H1 (cell line): ENCODE results near the gene UGT3A1. TPM values are rescaled to one million over a fixed set of nuclear protein-coding genes. Genes with fewer than 3 reads are reported as not detected.

ENCODE experiments used
- CTCF ChIA-PET: fragments of 300-600 bp; sonication (Branson Sonifier 250); formaldehyde crosslinking; loops from one replicate; lab custom pipeline; 2021; ENCODE audit not compliant: partially characterized antibody; lab: Charles Lee
- POLR2A ChIA-PET: fragments of 300-600 bp; sonication (Branson Sonifier 250); formaldehyde crosslinking; loops from one replicate; lab custom pipeline; 2021; ENCODE audit warnings: inconsistent platforms; ENCODE audit not compliant: partially characterized antibody; lab: Charles Lee
- DNase-seq, 2 experiments: peaks; one replicate each; pipeline versions ENCODE4 v3.0.0 to v3.0.0-alpha.2; 2010 to 2022; ENCODE audit warnings: low spot score in 2 of 2, low read depth in 1 of 2, mixed read lengths in 1 of 2
- FAIRE-seq: peaks from 2 replicates; lab custom pipeline; 2011; peaks lifted over from hg19 to GRCh38; lab: Jason Lieb, UNC
- H2AFZ ChIP-seq: 2 replicates; pipeline ENCODE4 v1.8.1; 2012; ENCODE audit warnings: low read length, inconsistent platforms
- H2AK5ac ChIP-seq: 2 replicates; pipeline ENCODE4 v1.6.1; 2013; ENCODE audit warnings: low read depth, low read length
- H2BK120ac ChIP-seq: replicated peaks from 2 replicates; pipeline ENCODE3; 2013; ENCODE audit warnings: low read depth, low read length, inconsistent platforms
- H2BK12ac ChIP-seq: 2 replicates; pipeline ENCODE4 v1.6.1; 2013; ENCODE audit warnings: low read depth, low read length
- H2BK15ac ChIP-seq: 2 replicates; pipeline ENCODE4 v1.6.1; 2013; ENCODE audit warnings: low read length
- H2BK20ac ChIP-seq: 2 replicates; pipeline ENCODE4 v1.6.1; 2013; ENCODE audit warnings: low read length
- H2BK5ac ChIP-seq: 2 replicates; pipeline ENCODE4 v1.6.1; 2013; ENCODE audit warnings: low read depth, low read length
- H3K14ac ChIP-seq: 2 replicates; pipeline ENCODE4 v1.6.1; 2013; ENCODE audit warnings: inconsistent platforms; ENCODE audit not compliant: insufficient read length
- H3K18ac ChIP-seq: 2 replicates; pipeline ENCODE4 v1.6.1; 2013; ENCODE audit warnings: low read length; ENCODE audit errors: extremely low read depth
- H3K23ac ChIP-seq: 2 replicates; pipeline ENCODE4 v1.6.1; 2013; ENCODE audit warnings: inconsistent platforms; ENCODE audit not compliant: insufficient read length
- H3K23me2 ChIP-seq: 2 replicates; pipeline ENCODE4 v1.6.1; 2013; ENCODE audit warnings: low read depth, low read length
- H3K27ac ChIP-seq: 2 replicates; pipeline ENCODE4 v1.6.1; 2011; ENCODE audit warnings: low read depth, low read length, inconsistent platforms
- H3K27me3 ChIP-seq, 4 experiments: replicated peaks in 1 of 4; 1 replicate in 1 of 4; 2 replicates in 3 of 4; pipeline versions ENCODE4 v1.6.1 to v1.8.1; 2011 to 2013; ENCODE audit warnings: low read length in 3 of 4, mild to moderate bottlenecking in 3 of 4, inconsistent platforms in 2 of 4, mixed read lengths in 2 of 4, moderate library complexity in 1 of 4; ENCODE audit not compliant: control insufficient read depth in 3 of 4, insufficient read depth in 3 of 4; ENCODE audit errors: extremely low read depth in 1 of 4
- H3K36me3 ChIP-seq, 4 experiments: 2 replicates each; pipeline versions ENCODE4 v1.6.1 to v1.8.1; 2011 to 2013; ENCODE audit warnings: mild to moderate bottlenecking in 4 of 4, low read length in 3 of 4, moderate library complexity in 2 of 4, control low read depth in 1 of 4, inconsistent platforms in 1 of 4; ENCODE audit not compliant: insufficient read depth in 4 of 4, control insufficient read depth in 2 of 4
- H3K4ac ChIP-seq: replicated peaks from 2 replicates; pipeline ENCODE3; 2013; ENCODE audit warnings: low read length, low read depth, mixed read lengths, inconsistent platforms; ENCODE audit not compliant: insufficient read length
- H3K4me1 ChIP-seq, 4 experiments: replicated peaks in 1 of 4; 1 replicate in 1 of 4; 2 replicates in 3 of 4; pipeline versions ENCODE4 v1.6.1 to v1.8.1; 2011 to 2013; ENCODE audit warnings: low read length in 3 of 4, inconsistent platforms in 2 of 4, mixed read lengths in 1 of 4; ENCODE audit not compliant: insufficient read depth in 4 of 4, control insufficient read depth in 3 of 4
- H3K4me2 ChIP-seq, 2 experiments: 2 replicates each; pipeline versions ENCODE4 v1.6.1 to v1.8.1; 2011 to 2013; ENCODE audit warnings: low read depth in 2 of 2, low read length in 2 of 2, control low read depth in 1 of 2, inconsistent platforms in 1 of 2, mild to moderate bottlenecking in 1 of 2; ENCODE audit not compliant: insufficient read depth in 1 of 2
- H3K4me3 ChIP-seq, 4 experiments: fragments of 200-600, 300-600 bp in 1 of 4; sonication (generic), shearing (Covaris generic), sonication (Bioruptor Twin) in 1 of 4; 2 replicates each; pipeline versions ENCODE4 v1.5.1 to v1.8.1; 2011 to 2016; ENCODE audit warnings: low read length in 4 of 4, low read depth in 3 of 4, control low read depth in 2 of 4, inconsistent platforms in 2 of 4, mild to moderate bottlenecking in 2 of 4, mixed read lengths in 1 of 4, moderate library complexity in 1 of 4; ENCODE audit not compliant: insufficient read depth in 2 of 4; ENCODE audit errors: extremely low read depth in 1 of 4
- H3K56ac ChIP-seq: replicated peaks from 2 replicates; pipeline ENCODE3; 2013; ENCODE audit warnings: low read depth, mild to moderate bottlenecking, mixed read lengths, low read length, inconsistent platforms; ENCODE audit not compliant: insufficient read length
- H3K79me1 ChIP-seq: 2 replicates; pipeline ENCODE4 v1.6.1; 2013; ENCODE audit warnings: low read depth, low read length, control low read depth
- H3K79me2 ChIP-seq, 2 experiments: 2 replicates each; pipeline versions ENCODE4 v1.6.1 to v1.8.1; 2012 to 2013; ENCODE audit warnings: low read length in 2 of 2, mild to moderate bottlenecking in 2 of 2, inconsistent platforms in 1 of 2; ENCODE audit not compliant: insufficient read depth in 2 of 2, control insufficient read depth in 1 of 2
- H3K9ac ChIP-seq, 4 experiments: replicated peaks in 1 of 4; 1 replicate in 1 of 4; 2 replicates in 3 of 4; pipeline versions ENCODE4 v1.6.1 to v1.8.1; 2011 to 2013; ENCODE audit warnings: low read depth in 3 of 4, low read length in 3 of 4, control low read depth in 2 of 4, mild to moderate bottlenecking in 2 of 4, moderate library complexity in 2 of 4, inconsistent platforms in 1 of 4; ENCODE audit errors: extremely low read depth in 1 of 4
- H3K9me3 ChIP-seq, 2 experiments: 2 replicates each; pipeline versions ENCODE4 v1.6.1 to v1.8.1; 2012 to 2013; ENCODE audit warnings: mild to moderate bottlenecking in 2 of 2, moderate library complexity in 2 of 2, control low read depth in 1 of 2, inconsistent platforms in 1 of 2, low read depth in 1 of 2, low read length in 1 of 2, mixed read lengths in 1 of 2; ENCODE audit not compliant: insufficient read depth in 2 of 2
- H4K20me1 ChIP-seq, 2 experiments: replicated peaks in 1 of 2; 2 replicates each; pipeline versions ENCODE3 to v1.8.1; 2011 to 2013; ENCODE audit warnings: inconsistent platforms in 2 of 2, low read length in 2 of 2, mild to moderate bottlenecking in 1 of 2; ENCODE audit not compliant: insufficient read depth in 2 of 2, control insufficient read depth in 1 of 2
- H4K5ac ChIP-seq: 2 replicates; pipeline ENCODE4 v1.6.1; 2013; ENCODE audit warnings: low read length, low read depth, mixed read lengths, inconsistent platforms; ENCODE audit not compliant: insufficient read length
- H4K8ac ChIP-seq: 2 replicates; pipeline ENCODE4 v1.8.0; 2013; ENCODE audit warnings: mild to moderate bottlenecking, moderate library complexity, low read length, inconsistent platforms; ENCODE audit not compliant: insufficient read depth; ENCODE audit errors: extremely low read depth
- H4K91ac ChIP-seq: replicated peaks from 2 replicates; pipeline ENCODE3; 2013; ENCODE audit warnings: low read length, mixed read lengths, inconsistent platforms; ENCODE audit not compliant: insufficient read length
- CTBP2 ChIP-seq: IDR thresholded peaks from 2 replicates; pipeline ENCODE4 v1.7.0; 2011; ENCODE audit warnings: borderline replicate concordance, mild to moderate bottlenecking, moderate library complexity, mixed read lengths, low read length; ENCODE audit not compliant: insufficient read depth, insufficient read length
- EZH2 ChIP-seq: fragments of 200-600 bp; sonication (generic); IDR thresholded peaks from 2 replicates; pipeline ENCODE4 v1.7.1; 2012; ENCODE audit warnings: low read depth, mild to moderate bottlenecking, moderate library complexity, low read length, inconsistent platforms; ENCODE audit not compliant: severe bottlenecking
- JUND ChIP-seq: IDR thresholded peaks from 2 replicates; pipeline ENCODE4 v1.6.1; 2011; ENCODE audit warnings: mild to moderate bottlenecking, improper control_type of control experiment, low read length
- KDM5A ChIP-seq: fragments of 200-600 bp; IDR thresholded peaks from 2 replicates; pipeline ENCODE4 v1.7.1; 2012; ENCODE audit warnings: mild to moderate bottlenecking, low read length, inconsistent platforms, mixed read lengths
- RAD21 ChIP-seq, 2 experiments: IDR thresholded peaks in 1 of 2; conservative IDR thresholded peaks in 1 of 2; 2 replicates each; pipeline ENCODE4 v1.6.1; 2011; ENCODE audit warnings: low read depth in 2 of 2, low read length in 2 of 2, improper control_type of control experiment in 1 of 2, inconsistent platforms in 1 of 2, mild to moderate bottlenecking in 1 of 2, moderate library complexity in 1 of 2
- RBBP5 ChIP-seq: IDR thresholded peaks from 2 replicates; pipeline ENCODE4 v1.7.1; 2012; ENCODE audit warnings: low read depth, mild to moderate bottlenecking, inconsistent platforms, low read length, moderate library complexity, borderline replicate concordance
- RXRA ChIP-seq: IDR thresholded peaks from 2 replicates; pipeline ENCODE4 v1.6.1; 2011; ENCODE audit warnings: low read depth, mild to moderate bottlenecking, low read length, moderate library complexity; ENCODE audit not compliant: insufficient read depth
- SIN3A ChIP-seq, 2 experiments: IDR thresholded peaks in 1 of 2; conservative IDR thresholded peaks in 1 of 2; 2 replicates each; pipeline ENCODE4 v1.6.1; 2011 to 2012; ENCODE audit warnings: low read length in 2 of 2, improper control_type of control experiment in 1 of 2, low read depth in 1 of 2, mild to moderate bottlenecking in 1 of 2
- TCF12 ChIP-seq: IDR thresholded peaks from 2 replicates; pipeline ENCODE4 v1.6.1; 2011; ENCODE audit warnings: low read depth, mild to moderate bottlenecking, low read length
- WGBS, 2 experiments: shearing (Covaris generic) in 1 of 2; methylation state at CpG; one replicate each; pipeline versions ENCODE4 v1.1.6 to v1.1.7; 2013 to 2015; ENCODE audit warnings: low lambda C conversion rate in 2 of 2, mixed read lengths in 2 of 2, inconsistent platforms in 1 of 2, low coverage in 1 of 2, missing lambda C conversion rate in 1 of 2; ENCODE audit not compliant: insufficient replicate concordance in 2 of 2, insufficient coverage in 1 of 2, insufficient read length in 1 of 2; ENCODE audit errors: extremely low coverage in 1 of 2, missing lambda C conversion rate in 1 of 2; 5-methylcytosine and 5-hydroxymethylcytosine counted together
- polyA plus RNA-seq, 7 experiments: library from polyadenylated mRNA; depleted of rRNA in 3 of 7; stranded (reverse) in 5 of 7; unstranded in 2 of 7; fragments of >200 nt in 5 of 7; fragments of 200-250 nt in 2 of 7; gene quantifications; 1 replicate in 5 of 7; 2 replicates in 1 of 7; 4 replicates in 1 of 7; pipeline versions ENCODE4 v1.2.1 to v1.2.3, GENCODE V29; 2011 to 2013; ENCODE audit warnings: missing spikeins in 2 of 7, mixed read lengths in 2 of 7
- total RNA-seq: library from RNA; stranded (reverse); fragmentation: NEBNext Ultra II Directional; extraction: Animal tissue kit (Norgen Biotek cat#: 25700); gene quantifications from 2 replicates; pipeline ENCODE4 v1.2.1, GENCODE V29; 2021
- TF ChIP-seq, protein P1 (sequence below): IDR thresholded peaks from 2 replicates; pipeline ENCODE4 v1.6.1; 2012; ENCODE audit warnings: inconsistent platforms

Gene UGT3A1
- total and polyA plus RNA-seq, 2 of the 8 experiments (the other 6 are each of a cell fraction or from before 2014, with no cell fraction given), result 2.4 to 3.4 TPM

GRCh38 chr5:35924950-35925722 lies 66.1 kb downstream of the UGT3A1 start:
- Histone ChIP-seq H2BK20ac (no peak overlapping the region), H2BK5ac (no peak overlapping the region), H3K9me3 (no peaks in the 10 kb centered on the region), H2BK120ac (no peak overlapping the region), H4K20me1 (peaks cover 2 to 3% of the 10 kb centered on the region in 2 experiments), H3K23me2 (no peaks in the 10 kb centered on the region), H3K23ac (no peak overlapping the region), H3K14ac (no peak overlapping the region), H3K27me3 (peaks cover 5 to 23% (median 17%) of the 10 kb centered on the region in 4 experiments), H3K4me3 (no peak overlapping the region), H2BK15ac (peak overlapping the region; percentile 62; the same call in 1 of the 2 replicates), H2AFZ (peak overlapping the region; percentile 83; the same call in 1 of the 2 replicates), H2BK12ac (no peak overlapping the region), H3K18ac (no peak overlapping the region), H3K9ac (no peak overlapping the region), H4K8ac (peak overlapping the region; percentile 20; the same call in 1 of the 2 replicates), H3K56ac (no peak overlapping the region), H4K91ac (no peak overlapping the region), H2AK5ac (no peak overlapping the region), H3K27ac (no peak overlapping the region), H3K36me3 (no peaks in the 10 kb centered on the region), H3K4me2 (peak overlapping the region in 1 of 2 experiments; percentile 44; a peak in 3 of 4 replicates), H3K4me1 (no peaks in the 10 kb centered on the region), H4K5ac (no peak overlapping the region), H3K4ac (no peak overlapping the region), H3K79me2 (no peaks in the 10 kb centered on the region), H3K79me1 (no peaks in the 10 kb centered on the region)
- WGBS, 2 experiments, result 25 to 100% methylated on average over 1 to 21 of the region's 21 CpGs
- peak in 1 of 2 experiments; percentile 79 for DNase-seq
- POLR2A ChIA-PET, result no interaction called here
- no peak for FAIRE-seq
- CTCF ChIA-PET, result interaction anchor here (0.6 to 4.2 kb wide), 52 partner anchors 9 to 835 kb away, joined by 3 to 65 read pairs (median 4); partner anchors contain the start of gene CAPSL
- no peak for TF ChIP-seq RBBP5
- no peak for TF ChIP-seq CTBP2
- no peak for TF ChIP-seq EZH2
- TF ChIP-seq KDM5A, result no peak
- TF ChIP-seq TCF12, result no peak
- TF ChIP-seq RXRA, result no peak
- TF ChIP-seq SIN3A (conservative IDR thresholded peaks at IDR 0.05 in 1 of 2, IDR thresholded peaks at IDR 0.05 in 1 of 2; ENCODE audit: low read depth in 1 of 2, low read length in 2 of 2), result no peak
- TF ChIP-seq RAD21 (IDR thresholded peaks at IDR 0.05 in 1 of 2, conservative IDR thresholded peaks at IDR 0.05 in 1 of 2; ENCODE audit: low read depth in 2 of 2, low read length in 2 of 2), result peak; percentile 91 to 95
- TF ChIP-seq, protein P1, sequence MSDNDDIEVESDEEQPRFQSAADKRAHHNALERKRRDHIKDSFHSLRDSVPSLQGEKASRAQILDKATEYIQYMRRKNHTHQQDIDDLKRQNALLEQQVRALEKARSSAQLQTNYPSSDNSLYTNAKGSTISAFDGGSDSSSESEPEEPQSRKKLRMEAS, result peak; percentile 96
- peak; percentile 50; the same call in 1 of the 2 replicates for TF ChIP-seq JUND
